H1 (cell line): ENCODE measurements around the gene CLCF1. TPM values are rescaled to one million over a fixed set of nuclear protein-coding genes. Genes with fewer than 3 reads are reported as not detected.

ENCODE experiments used
- CTCF ChIA-PET: fragments of 300-600 bp; sonication (Branson Sonifier 250); formaldehyde crosslinking; loops from one replicate; lab custom pipeline; 2021; ENCODE audit not compliant: partially characterized antibody; lab: Charles Lee
- POLR2A ChIA-PET: fragments of 300-600 bp; sonication (Branson Sonifier 250); formaldehyde crosslinking; loops from one replicate; lab custom pipeline; 2021; ENCODE audit warnings: inconsistent platforms; ENCODE audit not compliant: partially characterized antibody; lab: Charles Lee
- DNase-seq, 2 experiments: peaks; one replicate each; pipeline versions ENCODE4 v3.0.0 to v3.0.0-alpha.2; 2010 to 2022; ENCODE audit warnings: low spot score in 2 of 2, low read depth in 1 of 2, mixed read lengths in 1 of 2
- FAIRE-seq: peaks from 2 replicates; lab custom pipeline; 2011; peaks lifted over from hg19 to GRCh38; lab: Jason Lieb, UNC
- H2AFZ ChIP-seq: 2 replicates; pipeline ENCODE4 v1.8.1; 2012; ENCODE audit warnings: low read length, inconsistent platforms
- H2AK5ac ChIP-seq: 2 replicates; pipeline ENCODE4 v1.6.1; 2013; ENCODE audit warnings: low read depth, low read length
- H2BK120ac ChIP-seq: replicated peaks from 2 replicates; pipeline ENCODE3; 2013; ENCODE audit warnings: low read depth, low read length, inconsistent platforms
- H2BK12ac ChIP-seq: 2 replicates; pipeline ENCODE4 v1.6.1; 2013; ENCODE audit warnings: low read depth, low read length
- H2BK15ac ChIP-seq: 2 replicates; pipeline ENCODE4 v1.6.1; 2013; ENCODE audit warnings: low read length
- H2BK20ac ChIP-seq: 2 replicates; pipeline ENCODE4 v1.6.1; 2013; ENCODE audit warnings: low read length
- H2BK5ac ChIP-seq: 2 replicates; pipeline ENCODE4 v1.6.1; 2013; ENCODE audit warnings: low read depth, low read length
- H3K14ac ChIP-seq: 2 replicates; pipeline ENCODE4 v1.6.1; 2013; ENCODE audit warnings: inconsistent platforms; ENCODE audit not compliant: insufficient read length
- H3K18ac ChIP-seq: 2 replicates; pipeline ENCODE4 v1.6.1; 2013; ENCODE audit warnings: low read length; ENCODE audit errors: extremely low read depth
- H3K23ac ChIP-seq: 2 replicates; pipeline ENCODE4 v1.6.1; 2013; ENCODE audit warnings: inconsistent platforms; ENCODE audit not compliant: insufficient read length
- H3K23me2 ChIP-seq: 2 replicates; pipeline ENCODE4 v1.6.1; 2013; ENCODE audit warnings: low read depth, low read length
- H3K27ac ChIP-seq: 2 replicates; pipeline ENCODE4 v1.6.1; 2011; ENCODE audit warnings: low read depth, low read length, inconsistent platforms
- H3K27me3 ChIP-seq, 4 experiments: replicated peaks in 1 of 4; 1 replicate in 1 of 4; 2 replicates in 3 of 4; pipeline versions ENCODE4 v1.6.1 to v1.8.1; 2011 to 2013; ENCODE audit warnings: low read length in 3 of 4, mild to moderate bottlenecking in 3 of 4, inconsistent platforms in 2 of 4, mixed read lengths in 2 of 4, moderate library complexity in 1 of 4; ENCODE audit not compliant: control insufficient read depth in 3 of 4, insufficient read depth in 3 of 4; ENCODE audit errors: extremely low read depth in 1 of 4
- H3K36me3 ChIP-seq, 4 experiments: 2 replicates each; pipeline versions ENCODE4 v1.6.1 to v1.8.1; 2011 to 2013; ENCODE audit warnings: mild to moderate bottlenecking in 4 of 4, low read length in 3 of 4, moderate library complexity in 2 of 4, control low read depth in 1 of 4, inconsistent platforms in 1 of 4; ENCODE audit not compliant: insufficient read depth in 4 of 4, control insufficient read depth in 2 of 4
- H3K4ac ChIP-seq: replicated peaks from 2 replicates; pipeline ENCODE3; 2013; ENCODE audit warnings: low read length, low read depth, mixed read lengths, inconsistent platforms; ENCODE audit not compliant: insufficient read length
- H3K4me1 ChIP-seq, 4 experiments: replicated peaks in 1 of 4; 1 replicate in 1 of 4; 2 replicates in 3 of 4; pipeline versions ENCODE4 v1.6.1 to v1.8.1; 2011 to 2013; ENCODE audit warnings: low read length in 3 of 4, inconsistent platforms in 2 of 4, mixed read lengths in 1 of 4; ENCODE audit not compliant: insufficient read depth in 4 of 4, control insufficient read depth in 3 of 4
- H3K4me2 ChIP-seq, 2 experiments: 2 replicates each; pipeline versions ENCODE4 v1.6.1 to v1.8.1; 2011 to 2013; ENCODE audit warnings: low read depth in 2 of 2, low read length in 2 of 2, control low read depth in 1 of 2, inconsistent platforms in 1 of 2, mild to moderate bottlenecking in 1 of 2; ENCODE audit not compliant: insufficient read depth in 1 of 2
- H3K4me3 ChIP-seq, 4 experiments: fragments of 200-600, 300-600 bp in 1 of 4; sonication (generic), shearing (Covaris generic), sonication (Bioruptor Twin) in 1 of 4; 2 replicates each; pipeline versions ENCODE4 v1.5.1 to v1.8.1; 2011 to 2016; ENCODE audit warnings: low read length in 4 of 4, low read depth in 3 of 4, control low read depth in 2 of 4, inconsistent platforms in 2 of 4, mild to moderate bottlenecking in 2 of 4, mixed read lengths in 1 of 4, moderate library complexity in 1 of 4; ENCODE audit not compliant: insufficient read depth in 2 of 4; ENCODE audit errors: extremely low read depth in 1 of 4
- H3K56ac ChIP-seq: replicated peaks from 2 replicates; pipeline ENCODE3; 2013; ENCODE audit warnings: low read depth, mild to moderate bottlenecking, mixed read lengths, low read length, inconsistent platforms; ENCODE audit not compliant: insufficient read length
- H3K79me1 ChIP-seq: 2 replicates; pipeline ENCODE4 v1.6.1; 2013; ENCODE audit warnings: low read depth, low read length, control low read depth
- H3K79me2 ChIP-seq, 2 experiments: 2 replicates each; pipeline versions ENCODE4 v1.6.1 to v1.8.1; 2012 to 2013; ENCODE audit warnings: low read length in 2 of 2, mild to moderate bottlenecking in 2 of 2, inconsistent platforms in 1 of 2; ENCODE audit not compliant: insufficient read depth in 2 of 2, control insufficient read depth in 1 of 2
- H3K9ac ChIP-seq, 4 experiments: replicated peaks in 1 of 4; 1 replicate in 1 of 4; 2 replicates in 3 of 4; pipeline versions ENCODE4 v1.6.1 to v1.8.1; 2011 to 2013; ENCODE audit warnings: low read depth in 3 of 4, low read length in 3 of 4, control low read depth in 2 of 4, mild to moderate bottlenecking in 2 of 4, moderate library complexity in 2 of 4, inconsistent platforms in 1 of 4; ENCODE audit errors: extremely low read depth in 1 of 4
- H3K9me3 ChIP-seq, 2 experiments: 2 replicates each; pipeline versions ENCODE4 v1.6.1 to v1.8.1; 2012 to 2013; ENCODE audit warnings: mild to moderate bottlenecking in 2 of 2, moderate library complexity in 2 of 2, control low read depth in 1 of 2, inconsistent platforms in 1 of 2, low read depth in 1 of 2, low read length in 1 of 2, mixed read lengths in 1 of 2; ENCODE audit not compliant: insufficient read depth in 2 of 2
- H4K20me1 ChIP-seq, 2 experiments: replicated peaks in 1 of 2; 2 replicates each; pipeline versions ENCODE3 to v1.8.1; 2011 to 2013; ENCODE audit warnings: inconsistent platforms in 2 of 2, low read length in 2 of 2, mild to moderate bottlenecking in 1 of 2; ENCODE audit not compliant: insufficient read depth in 2 of 2, control insufficient read depth in 1 of 2
- H4K5ac ChIP-seq: 2 replicates; pipeline ENCODE4 v1.6.1; 2013; ENCODE audit warnings: low read length, low read depth, mixed read lengths, inconsistent platforms; ENCODE audit not compliant: insufficient read length
- H4K8ac ChIP-seq: 2 replicates; pipeline ENCODE4 v1.8.0; 2013; ENCODE audit warnings: mild to moderate bottlenecking, moderate library complexity, low read length, inconsistent platforms; ENCODE audit not compliant: insufficient read depth; ENCODE audit errors: extremely low read depth
- H4K91ac ChIP-seq: replicated peaks from 2 replicates; pipeline ENCODE3; 2013; ENCODE audit warnings: low read length, mixed read lengths, inconsistent platforms; ENCODE audit not compliant: insufficient read length
- POLR2A ChIP-seq, 2 experiments: IDR thresholded peaks; 1 replicate in 1 of 2; 2 replicates in 1 of 2; pipeline ENCODE4 v1.6.1; 2011; ENCODE audit warnings: low read depth in 2 of 2, low read length in 2 of 2, mild to moderate bottlenecking in 2 of 2; ENCODE audit errors: control extremely low read depth in 1 of 2
- RXRA ChIP-seq: IDR thresholded peaks from 2 replicates; pipeline ENCODE4 v1.6.1; 2011; ENCODE audit warnings: low read depth, mild to moderate bottlenecking, low read length, moderate library complexity; ENCODE audit not compliant: insufficient read depth
- SAP30 ChIP-seq: fragments of 300-600 bp; sonication (generic); IDR thresholded peaks from 2 replicates; pipeline ENCODE4 v1.7.1; 2012; ENCODE audit warnings: low read length, moderate library complexity, mild to moderate bottlenecking, inconsistent platforms; ENCODE audit not compliant: insufficient read depth, insufficient replicate concordance
- SIRT6 ChIP-seq: IDR thresholded peaks from one replicate; pipeline ENCODE4 v1.7.1; 2012; ENCODE audit warnings: low read length, inconsistent platforms
- SP1 ChIP-seq: IDR thresholded peaks from 2 replicates; pipeline ENCODE4 v1.6.1; 2011; ENCODE audit warnings: low read depth, low read length
- TAF1 ChIP-seq: IDR thresholded peaks from 2 replicates; pipeline ENCODE4 v1.6.1; 2011; ENCODE audit warnings: mild to moderate bottlenecking, low read depth, low read length
- TAF7 ChIP-seq: optimal IDR thresholded peaks from 2 replicates; pipeline ENCODE3; 2011; ENCODE audit warnings: low read depth, mild to moderate bottlenecking, inconsistent platforms, low read length, moderate library complexity, borderline replicate concordance
- TBP ChIP-seq: IDR thresholded peaks from 2 replicates; pipeline ENCODE4 v1.6.1; 2011; ENCODE audit warnings: low read depth, low read length, improper control_type of control experiment
- TEAD4 ChIP-seq: IDR thresholded peaks from 2 replicates; pipeline ENCODE4 v1.6.1; 2012; ENCODE audit warnings: low read depth, low read length, inconsistent platforms, mixed read lengths
- whole genome bisulfite sequencing, 2 experiments: shearing (Covaris generic) in 1 of 2; methylation state at CpG; one replicate each; pipeline versions ENCODE4 v1.1.6 to v1.1.7; 2013 to 2015; ENCODE audit warnings: low lambda C conversion rate in 2 of 2, mixed read lengths in 2 of 2, inconsistent platforms in 1 of 2, low coverage in 1 of 2, missing lambda C conversion rate in 1 of 2; ENCODE audit not compliant: insufficient replicate concordance in 2 of 2, insufficient coverage in 1 of 2, insufficient read length in 1 of 2; ENCODE audit errors: extremely low coverage in 1 of 2, missing lambda C conversion rate in 1 of 2; 5-methylcytosine and 5-hydroxymethylcytosine counted together
- polyA plus RNA-seq, 7 experiments: library from polyadenylated mRNA; depleted of rRNA in 3 of 7; stranded (reverse) in 5 of 7; unstranded in 2 of 7; fragments of >200 nt in 5 of 7; fragments of 200-250 nt in 2 of 7; gene quantifications; 1 replicate in 5 of 7; 2 replicates in 1 of 7; 4 replicates in 1 of 7; pipeline versions ENCODE4 v1.2.1 to v1.2.3, GENCODE V29; 2011 to 2013; ENCODE audit warnings: missing spikeins in 2 of 7, mixed read lengths in 2 of 7
- total RNA-seq: library from RNA; stranded (reverse); fragmentation: NEBNext Ultra II Directional; extraction: Animal tissue kit (Norgen Biotek cat#: 25700); gene quantifications from 2 replicates; pipeline ENCODE4 v1.2.1, GENCODE V29; 2021

Gene CLCF1
- total and polyA plus RNA-seq, 2 of the 8 experiments (the other 6 are each of a cell fraction or from before 2014, with no cell fraction given): 0.32 to 1.2 TPM

GRCh38 chr11:67357831-67358670 lies 15.3 kb downstream of the CLCF1 start:
- Histone ChIP-seq H3K27me3 (no peaks in the 10 kb centered on the region; a peak in 2 of 7 replicates), H3K4me1 (peaks cover 0 to 12% (median 10%) of the 10 kb centered on the region in 4 experiments; a peak in 6 of 7 replicates), H3K4me2 (no peak overlapping the region), H3K18ac (no peak overlapping the region), H2BK20ac (no peak overlapping the region), H2BK120ac (no peak overlapping the region), H3K79me2 (no peaks in the 10 kb centered on the region), H3K9ac (no peak overlapping the region), H4K5ac (no peak overlapping the region), H3K4me3 (no peak overlapping the region), H2AK5ac (no peak overlapping the region), H2BK12ac (no peak overlapping the region), H2BK5ac (no peak overlapping the region), H3K56ac (no peak overlapping the region), H4K8ac (no peak overlapping the region), H3K14ac (no peak overlapping the region), H3K79me1 (no peaks in the 10 kb centered on the region), H3K27ac (no peak overlapping the region), H3K23ac (no peak overlapping the region), H3K36me3 (no peaks in the 10 kb centered on the region), H3K9me3 (no peaks in the 10 kb centered on the region), H2AFZ (no peak overlapping the region), H3K4ac (no peak overlapping the region), H4K20me1 (no peaks in the 10 kb centered on the region), H3K23me2 (peaks cover 4% of the 10 kb centered on the region; the same call in 1 of the 2 replicates), H4K91ac (no peak overlapping the region), H2BK15ac (no peak overlapping the region)
- 85 to 100% methylated on average over 1 to 12 of the region's 12 CpGs for WGBS, 2 experiments
- DNase-seq (no peak), FAIRE-seq (no peak)
- ChIA-PET POLR2A (interaction anchor here (1.1 to 2.0 kb wide), 3 partner anchors 13 to 25 kb away, joined by 3 to 6 read pairs (median 4); no protein-coding TSS in a partner anchor), CTCF (interaction anchor here (0.7 to 20.0 kb wide), 4 partner anchors 12 to 328 kb away, joined by 3 to 1305 read pairs (median 28); partner anchors contain the start of genes CLCF1 and RAD9A)
- TF ChIP-seq TBP: no peak
- no peak for TF ChIP-seq SIRT6
- TF ChIP-seq SP1: no peak
- no peak for TF ChIP-seq TAF1
- TF ChIP-seq POLR2A (IDR thresholded peaks at IDR 0.05; ENCODE audit: control extremely low read depth in 1 of 2, low read depth in 2 of 2, low read length in 2 of 2): no peak
- no peak for TF ChIP-seq TAF7
- no peak for TF ChIP-seq TEAD4
- TF ChIP-seq RXRA: no peak
- no peak for TF ChIP-seq SAP30
